GM23248 (cell line): Measurements from ENCODE around the gene LTBR. TPM values are rescaled to one million over a fixed set of nuclear protein-coding genes. Genes with fewer than 3 reads are reported as not detected.
A peak's percentile ranks its signal among the peaks of the same experiment; 100 is the strongest.

Source experiments
- DNase-seq: peaks from one replicate; pipeline ENCODE4 v3.0.0-alpha.2; 2015
- H2AFZ ChIP-seq: fragments of 200-600 bp; sonication (generic); 2 replicates; pipeline ENCODE4 v1.6.1; 2016; ENCODE audit warnings: antibody characterized with exemption
- H3F3A ChIP-seq: fragments of 200-600 bp; sonication (generic); 2 replicates; pipeline ENCODE4 v1.6.1; 2016; ENCODE audit warnings: mild to moderate bottlenecking, antibody characterized with exemption, mixed run types; ENCODE audit not compliant: insufficient read depth
- H3K27ac ChIP-seq: fragments of 200-600 bp; sonication (generic); 2 replicates; pipeline ENCODE4 v1.5.1; 2016; ENCODE audit warnings: mild to moderate bottlenecking
- H3K27me3 ChIP-seq: fragments of 200-600 bp; sonication (generic); replicated peaks from 2 replicates; pipeline ENCODE4 v1.6.1; 2016; ENCODE audit warnings: mild to moderate bottlenecking; ENCODE audit not compliant: insufficient read depth
- H3K36me3 ChIP-seq: fragments of 200-600 bp; sonication (generic); 2 replicates; pipeline ENCODE4 v1.6.1; 2016; ENCODE audit warnings: low read depth, mild to moderate bottlenecking
- H3K4me1 ChIP-seq: fragments of 200-600 bp; sonication (generic); 2 replicates; pipeline ENCODE4 v1.6.1; 2016; ENCODE audit warnings: mild to moderate bottlenecking; ENCODE audit not compliant: insufficient read depth
- H3K4me2 ChIP-seq: fragments of 200-600 bp; sonication (generic); one replicate; pipeline ENCODE4 v1.6.1; 2016; ENCODE audit warnings: mild to moderate bottlenecking; ENCODE audit not compliant: unreplicated experiment
- H3K4me3 ChIP-seq: fragments of 200-600 bp; sonication (generic); 2 replicates; pipeline ENCODE4 v1.5.1; 2016; ENCODE audit warnings: mild to moderate bottlenecking
- H3K79me2 ChIP-seq: fragments of 200-600 bp; sonication (generic); 2 replicates; pipeline ENCODE4 v1.6.1; 2016; ENCODE audit warnings: mild to moderate bottlenecking; ENCODE audit not compliant: insufficient read depth
- H3K9ac ChIP-seq: fragments of 200-600 bp; sonication (generic); 2 replicates; pipeline ENCODE4 v1.6.1; 2016; ENCODE audit warnings: mild to moderate bottlenecking
- H3K9me2 ChIP-seq: fragments of 200-600 bp; sonication (generic); 2 replicates; pipeline ENCODE4 v1.6.1; 2016; ENCODE audit warnings: mixed run types, mild to moderate bottlenecking, moderate library complexity; ENCODE audit not compliant: insufficient read depth
- H3K9me3 ChIP-seq: fragments of 200-600 bp; sonication (generic); one replicate; pipeline ENCODE4 v1.6.1; 2017; ENCODE audit warnings: low read depth
- H4K20me1 ChIP-seq: fragments of 200-600 bp; sonication (generic); 2 replicates; pipeline ENCODE4 v1.6.0; 2016; ENCODE audit not compliant: insufficient read depth
- EZH2 ChIP-seq: fragments of 200-600 bp; sonication (generic); IDR thresholded peaks from 2 replicates; pipeline ENCODE4 v1.6.1; 2018; ENCODE audit warnings: antibody characterized with exemption, mild to moderate bottlenecking; ENCODE audit not compliant: insufficient read depth, poor library complexity, severe bottlenecking
- EZH2phosphoT487 ChIP-seq: fragments of 200-600 bp; sonication (generic); IDR thresholded peaks from 2 replicates; pipeline ENCODE4 v1.6.1; 2018; ENCODE audit warnings: antibody characterized with exemption, moderate library complexity, mild to moderate bottlenecking, low read depth; ENCODE audit not compliant: insufficient read depth
- WGBS, 2 experiments: methylation state at CpG; one replicate each; pipeline ENCODE4 v1.1.6; 2015 to 2017; ENCODE audit warnings: low lambda C conversion rate in 2 of 2, low coverage in 1 of 2; ENCODE audit errors: missing lambda C conversion rate in 2 of 2; 5-methylcytosine and 5-hydroxymethylcytosine counted together
- in situ Hi-C: fragments of 300-500 bp; cut with MboI; formaldehyde crosslinking; loops from 2 replicates; pipeline ENCODE4 v1.15.0; 2020
- polyA plus RNA-seq: library from polyadenylated mRNA; unstranded; fragments of >200 nt; fragmentation: Nextera tagmentation; extraction: Ambion mirVana; gene quantifications from 2 replicates; pipeline ENCODE4 v1.2.1, GENCODE V29; 2016
- total RNA-seq: library from RNA; depleted of rRNA; stranded (reverse); fragments of >200 nt; shearing (Covaris generic); gene quantifications from 2 replicates; pipeline ENCODE4 v1.2.3, GENCODE V29; 2014

LTBR gene
- total and polyA plus RNA-seq, 2 experiments from 2014 or later, result 113 to 147 TPM

GRCh38 chr12:6380141-6381121, 3.5 kb upstream of the LTBR start:
- Histone ChIP-seq H3K4me3 (no peak overlapping the region), H3K36me3 (no peaks in the 10 kb centered on the region)
- peak; percentile 80 for DNase-seq

GRCh38 chr12:6382371-6382770, 1.6 kb upstream of the LTBR start:
- TF ChIP-seq EZH2phosphoT487, result no peak
- no peak for TF ChIP-seq EZH2
- Histone ChIP-seq H3K4me3 (no peak overlapping the region), H2AFZ (no peak overlapping the region), H3F3A (peaks cover 7% of the 10 kb centered on the region), H3K9me3 (no peaks in the 10 kb centered on the region), H3K4me2 (no peak overlapping the region), H3K36me3 (peaks cover 14% of the 10 kb centered on the region; the same call in 1 of the 2 replicates), H3K27me3 (no peaks in the 10 kb centered on the region), H3K9ac (no peak overlapping the region), H3K9me2 (no peaks in the 10 kb centered on the region), H4K20me1 (no peaks in the 10 kb centered on the region), H3K27ac (no peak overlapping the region), H3K79me2 (peaks cover 31% of the 10 kb centered on the region), H3K4me1 (peaks cover 20% of the 10 kb centered on the region)
- WGBS, 2 experiments, result 83 to 90% methylated on average over 7 of the region's 7 CpGs
- in situ Hi-C loops, result no loop called here
- DNase-seq, result no peak

More at GRCh38 chr12:6380141-6381121, 3.5 kb upstream of the LTBR start:
- H3K27ac ChIP-seq, result no peak overlapping the region
- H3K9me3 ChIP-seq, result no peaks in the 10 kb centered on the region
- peaks cover 14% of the 10 kb centered on the region for H3K79me2 ChIP-seq
- peaks cover 3% of the 10 kb centered on the region for H3F3A ChIP-seq
- no peak overlapping the region for H3K4me2 ChIP-seq
- H4K20me1 ChIP-seq, result no peaks in the 10 kb centered on the region
- 77 to 83% methylated on average over 14 of the region's 14 CpGs for WGBS, 2 experiments
- no peak overlapping the region for H3K9ac ChIP-seq
- TF ChIP-seq EZH2phosphoT487 (no peak), EZH2 (no peak)
- H2AFZ ChIP-seq, result no peak overlapping the region
- no peaks in the 10 kb centered on the region for H3K27me3 ChIP-seq
- H3K4me1 ChIP-seq, result peaks cover 30% of the 10 kb centered on the region
- H3K9me2 ChIP-seq, result no peaks in the 10 kb centered on the region
- in situ Hi-C loops, result no loop called here

- in situ Hi-C loops, result no loop called here
- Histone ChIP-seq H3F3A (peaks cover 7% of the 10 kb centered on the region), H3K27ac (no peak overlapping the region), H3K4me1 (peaks cover 20% of the 10 kb centered on the region), H2AFZ (no peak overlapping the region), H4K20me1 (no peaks in the 10 kb centered on the region), H3K9me2 (no peaks in the 10 kb centered on the region), H3K79me2 (peaks cover 37% of the 10 kb centered on the region), H3K36me3 (peaks cover 18% of the 10 kb centered on the region; the same call in 1 of the 2 replicates), H3K4me2 (peak overlapping the region; percentile 97), H3K9ac (peak overlapping the region; percentile 91; the same call in 1 of the 2 replicates), H3K9me3 (no peaks in the 10 kb centered on the region), H3K27me3 (no peaks in the 10 kb centered on the region), H3K4me3 (peak overlapping the region; percentile 83)
- DNase-seq, result no peak
- 79% methylated on average over 6 of the region's 6 CpGs for WGBS, 2 experiments
- TF ChIP-seq EZH2 (no peak), EZH2phosphoT487 (no peak)
These were observed 980 bp upstream of the LTBR start for GRCh38 chr12:6382982-6383381.

GRCh38 chr12:6384499-6385436, 806 bp downstream of the LTBR start:
- Histone ChIP-seq H3K4me2 (peak overlapping the region; percentile 97), H3K9me3 (no peaks in the 10 kb centered on the region), H3K4me1 (peaks cover 19% of the 10 kb centered on the region), H3K36me3 (peaks cover 31% of the 10 kb centered on the region; the same call in 1 of the 2 replicates), H4K20me1 (no peaks in the 10 kb centered on the region), H2AFZ (peak overlapping the region; percentile 71), H3K9me2 (no peaks in the 10 kb centered on the region), H3K79me2 (peaks cover 37% of the 10 kb centered on the region), H3F3A (peaks cover 7% of the 10 kb centered on the region), H3K27ac (peak overlapping the region; percentile 75), H3K9ac (peak overlapping the region; percentile 91), H3K4me3 (peak overlapping the region; percentile 83), H3K27me3 (no peaks in the 10 kb centered on the region)
- in situ Hi-C loops, result no loop called here
- 39 to 51% methylated on average over 29 to 34 of the region's 36 CpGs for WGBS, 2 experiments
- TF ChIP-seq EZH2, result no peak
- TF ChIP-seq EZH2phosphoT487, result no peak
- peak; percentile 51 for DNase-seq
